Measurements from ENCODE around the gene S100A13.
"Not testable (repeated sequence)": the region's sequence is repeated elsewhere in the genome, so short reads cannot be mapped to it uniquely, and the experiment has no call there.

S100A13 gene

DNA sequence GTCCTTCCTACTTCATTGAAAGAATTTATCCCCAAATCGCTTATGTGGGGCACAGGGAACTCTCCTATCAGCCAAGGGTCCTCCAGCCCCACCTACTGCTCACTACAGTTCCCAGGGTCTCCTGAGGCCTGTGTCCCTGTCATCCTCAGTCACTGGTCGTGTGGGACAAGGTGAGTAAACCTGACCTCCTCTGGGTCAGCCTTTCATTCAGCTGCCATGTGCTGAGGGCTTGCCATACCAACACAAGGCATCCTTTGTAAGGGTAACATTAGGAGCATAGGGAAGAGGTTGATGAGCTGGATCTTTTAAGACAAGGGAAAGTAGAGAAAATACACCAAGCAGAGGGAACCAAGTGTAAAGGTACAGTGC is 20.0 kb upstream of the S100A13 start:
- no peak for DNase-seq

DNA sequence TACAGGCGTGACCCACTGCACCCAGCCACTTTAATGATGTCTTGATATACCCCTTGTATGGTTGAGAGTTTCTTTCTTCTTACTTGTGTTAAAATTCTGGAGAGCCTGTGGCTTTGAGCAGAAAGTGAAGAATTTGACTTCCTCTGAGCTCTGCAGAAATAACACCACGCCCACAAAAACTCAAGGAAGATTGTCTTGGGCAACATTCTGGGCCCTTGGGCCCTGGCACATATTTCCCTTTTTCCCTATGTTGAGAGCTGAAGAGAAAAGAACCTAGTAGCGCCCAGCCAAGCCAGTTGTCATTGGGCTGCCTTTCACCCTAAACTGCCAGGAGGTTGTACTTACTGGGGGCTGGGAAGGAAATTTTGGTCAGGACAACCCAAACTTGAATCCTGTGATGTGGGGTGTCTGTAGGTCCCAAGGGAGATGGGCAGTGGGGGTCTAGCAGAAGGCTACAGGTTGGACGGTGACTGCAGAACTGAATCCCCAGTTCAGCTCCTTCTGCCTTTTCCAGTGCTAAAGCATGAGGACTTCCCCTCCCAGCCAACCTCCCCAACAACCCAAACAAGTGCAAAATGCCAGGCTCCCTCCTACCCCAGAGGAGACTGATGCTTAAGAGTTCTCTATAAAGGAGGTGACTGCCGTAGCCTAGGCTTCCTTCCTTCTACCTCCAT is 19.5 kb upstream of the S100A13 start:
- DNase-seq: no peak

DNA sequence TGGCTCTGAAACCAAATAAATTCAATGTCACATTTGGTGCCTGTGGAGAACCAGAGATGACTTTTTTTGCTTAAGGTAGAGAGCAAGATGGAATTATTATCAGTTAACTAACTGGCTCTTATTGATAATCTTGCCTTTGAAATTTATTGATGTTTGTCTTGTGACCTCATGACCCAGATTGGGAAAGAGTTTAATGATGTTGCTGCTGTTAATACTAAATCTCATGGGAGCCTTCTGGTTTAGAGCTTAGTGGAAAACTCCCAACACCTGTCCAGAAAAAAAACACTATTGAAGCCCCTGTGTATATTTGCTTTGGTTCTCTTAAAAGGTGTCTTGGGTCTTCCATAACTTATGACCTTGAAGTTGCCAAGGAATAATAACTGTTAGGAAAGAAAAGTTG is 16.5 kb upstream of the S100A13 start:
- DNase-seq: no peak

DNA sequence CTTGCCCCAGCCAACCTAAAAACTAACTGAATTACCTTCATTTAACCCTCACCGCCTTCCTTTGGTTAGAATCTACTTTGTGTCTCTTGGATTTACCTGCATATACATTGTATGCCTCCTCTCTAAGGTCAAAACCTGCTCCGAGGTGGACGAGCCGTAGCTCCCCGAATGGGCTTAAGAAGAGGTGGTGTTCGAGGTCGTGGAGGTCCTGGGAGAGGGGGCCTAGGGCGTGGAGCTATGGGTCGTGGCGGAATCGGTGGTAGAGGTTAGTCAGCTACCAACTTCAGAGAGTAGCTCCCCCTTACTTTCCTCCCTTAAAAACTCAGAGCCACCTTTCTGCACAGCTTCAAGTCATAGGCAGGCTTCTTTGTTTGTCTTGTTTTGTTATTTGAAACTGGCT is 15.8 kb upstream of the S100A13 start:
- no peak for DNase-seq

DNA sequence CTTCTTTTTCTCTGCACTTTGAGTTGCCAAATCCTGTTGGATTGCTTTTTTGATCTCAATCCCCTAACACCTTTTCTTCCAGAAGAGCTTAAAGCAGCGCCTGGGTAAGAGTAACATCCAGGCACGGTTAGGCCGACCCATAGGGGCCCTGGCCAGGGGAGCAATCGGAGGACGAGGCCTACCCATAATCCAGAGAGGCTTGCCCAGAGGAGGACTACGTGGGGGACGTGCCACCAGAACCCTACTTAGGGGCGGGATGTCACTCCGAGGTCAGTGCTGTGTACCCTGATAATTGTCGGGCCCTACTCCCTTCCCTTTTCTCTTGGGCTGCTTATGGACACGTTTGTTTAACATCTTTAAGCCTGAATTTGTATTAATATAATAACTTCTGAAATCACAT is 14.9 kb upstream of the S100A13 start:
- no peak for DNase-seq

DNA sequence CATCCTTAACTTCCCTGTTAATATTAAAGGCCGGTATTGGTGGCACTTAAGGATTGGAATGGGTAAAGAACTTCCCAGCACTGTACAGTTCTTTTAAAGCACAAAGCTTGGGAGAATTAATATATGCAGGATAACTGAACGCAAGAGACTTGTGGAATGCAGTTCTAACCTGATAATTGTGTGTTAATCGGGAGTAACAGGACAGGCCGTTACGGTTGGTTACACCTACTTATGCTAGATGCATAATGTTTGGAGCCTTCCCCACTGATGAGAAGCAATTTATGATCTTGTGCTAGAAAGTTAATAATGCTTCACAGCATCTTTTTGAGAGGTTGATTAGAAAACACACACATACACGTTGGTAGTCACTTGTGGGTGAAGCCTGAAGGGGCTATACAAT is 13.6 kb upstream of the S100A13 start:
- no peak for DNase-seq

DNA sequence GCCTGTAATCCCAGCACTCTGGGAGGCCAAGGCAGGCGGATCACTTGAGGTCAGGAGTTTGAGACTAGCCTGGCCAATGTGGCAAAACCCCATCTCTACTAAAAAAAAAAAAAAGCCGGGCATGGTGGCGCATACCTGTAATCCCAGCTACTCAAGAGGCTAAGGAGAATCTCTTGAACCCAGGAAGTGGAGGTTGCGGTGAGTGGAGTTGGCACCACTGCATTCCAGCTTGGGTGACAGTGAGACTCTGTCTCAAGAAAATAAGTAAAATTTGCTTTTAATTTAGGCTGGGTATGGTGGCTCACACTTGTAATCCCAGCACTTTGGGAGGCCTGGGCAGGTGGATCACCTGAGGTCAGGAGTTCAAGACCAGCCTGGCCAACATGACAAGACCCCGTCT is 12.9 kb upstream of the S100A13 start:
- DNase-seq: not testable (repeated sequence)

DNA sequence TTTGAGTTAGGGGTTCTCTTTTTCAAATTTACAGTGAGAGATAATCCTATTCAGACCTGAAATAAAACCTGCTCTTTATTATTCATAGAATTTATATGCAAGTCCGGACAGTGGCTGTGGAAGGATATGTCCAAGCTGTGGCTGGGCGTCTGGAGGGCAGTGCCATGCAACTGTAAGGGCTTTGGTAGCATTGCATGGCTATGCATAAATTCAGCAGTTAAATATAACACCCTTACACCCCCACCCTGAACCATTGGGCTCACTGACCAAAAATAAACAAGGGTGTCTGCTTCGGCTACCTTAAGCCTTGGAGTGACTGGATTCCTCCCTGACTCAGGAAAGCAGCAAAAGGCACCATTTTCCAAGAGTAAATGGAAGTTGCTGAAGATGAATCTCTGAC is 12.0 kb upstream of the S100A13 start:
- no peak for DNase-seq

DNA sequence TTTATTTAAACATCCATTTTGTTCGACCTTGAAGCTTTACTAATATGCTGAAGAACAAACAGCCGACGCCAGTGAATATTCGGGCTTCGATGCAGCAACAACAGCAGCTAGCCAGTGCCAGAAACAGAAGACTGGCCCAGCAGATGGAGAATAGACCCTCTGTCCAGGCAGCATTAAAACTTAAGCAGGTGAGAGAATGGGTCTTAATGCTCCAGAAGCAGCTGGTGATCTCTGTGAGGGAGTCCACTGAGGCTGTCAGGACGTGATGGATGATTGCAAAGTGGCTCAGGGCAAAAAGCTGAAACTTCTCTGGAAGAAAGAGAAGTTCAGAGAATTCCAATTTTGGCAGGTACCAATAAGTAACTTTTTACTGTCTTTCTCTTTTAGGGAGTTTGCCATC is 11.0 kb upstream of the S100A13 start:
- no peak for DNase-seq

DNA sequence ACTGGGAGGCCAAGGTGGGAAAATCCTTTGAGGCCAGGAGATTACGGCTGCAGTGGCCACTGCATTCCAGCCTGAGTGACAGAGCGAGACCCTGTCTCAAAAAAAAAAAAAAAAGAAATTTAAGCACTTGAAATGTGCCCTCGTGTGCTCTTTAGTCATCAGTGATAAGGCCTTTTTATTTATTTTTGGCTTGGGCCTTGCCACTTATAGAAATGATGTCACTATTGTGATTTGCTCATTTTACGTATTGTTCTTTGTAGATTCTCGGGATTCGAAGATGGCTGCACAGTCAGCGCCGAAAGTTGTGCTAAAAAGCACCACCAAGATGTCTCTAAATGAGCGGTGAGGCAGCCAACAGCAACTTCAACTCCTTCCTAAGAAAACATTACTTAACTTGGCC is 9.0 kb upstream of the S100A13 start:
- DNase-seq: no peak

DNA sequence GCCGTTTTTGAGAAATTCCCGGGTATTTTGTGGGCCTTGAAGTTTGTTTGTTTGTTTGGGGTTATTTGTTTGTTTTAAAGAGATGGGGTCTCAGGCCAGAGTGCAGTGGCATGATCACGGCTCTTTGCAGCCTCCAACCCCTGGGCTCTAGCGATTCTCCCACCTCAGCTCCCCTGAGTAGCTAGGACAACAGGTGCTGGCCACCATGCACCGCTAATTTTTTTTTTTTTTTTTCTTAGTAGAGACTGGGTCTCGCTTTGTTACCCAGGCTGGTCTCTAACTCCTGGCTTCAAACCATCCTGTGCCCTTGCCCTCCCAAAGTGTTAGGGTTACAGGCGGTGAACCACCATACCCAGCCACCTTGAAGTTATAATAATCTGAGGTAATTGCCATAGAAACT is 8.6 kb upstream of the S100A13 start:
- DNase-seq: no peak

DNA sequence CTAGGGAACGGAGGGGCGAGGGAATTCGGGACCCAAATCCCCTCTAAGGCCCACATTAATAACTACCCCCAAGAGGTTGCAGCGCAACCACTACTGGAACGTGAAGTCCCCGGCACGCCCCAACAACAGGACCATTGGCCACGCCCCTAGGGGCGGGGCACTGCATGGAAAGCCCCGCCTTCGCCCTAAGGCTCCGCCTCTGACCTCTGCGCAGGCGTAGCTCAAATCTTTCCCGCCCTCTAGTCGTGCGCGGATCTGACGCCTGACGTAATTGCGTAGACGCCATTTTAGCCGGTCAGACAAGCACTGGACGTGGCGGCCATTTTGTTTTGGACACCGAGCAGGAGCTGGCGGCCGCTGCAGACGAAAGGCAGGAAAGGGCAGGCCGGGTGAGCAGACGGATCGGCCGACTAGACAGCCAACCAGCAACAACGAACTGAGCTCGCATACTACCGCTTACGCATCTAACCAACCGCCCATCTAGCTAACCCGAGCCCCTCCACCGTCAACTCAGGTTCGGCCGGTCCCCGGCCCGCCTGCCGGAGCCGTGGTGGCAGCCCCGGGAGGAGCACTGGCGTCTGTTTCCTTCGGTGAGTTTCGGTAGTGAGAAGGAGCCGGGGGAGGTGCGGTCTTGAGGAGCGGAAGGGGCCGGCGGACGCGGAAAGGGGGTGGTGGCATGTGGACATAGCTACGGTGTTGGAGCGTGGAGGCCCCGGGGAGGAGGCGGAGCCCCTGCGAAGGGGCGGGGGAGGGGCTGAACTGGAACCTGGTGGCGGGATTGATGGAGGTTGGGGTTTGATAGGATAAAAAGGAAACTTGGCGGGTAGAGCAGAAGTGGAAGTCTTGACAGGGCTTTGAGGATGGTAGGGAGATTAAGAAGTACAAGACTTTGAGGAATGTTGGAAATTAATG is 6.7 kb upstream of the S100A13 start, which contains the start of gene CHTOP:
CHTOP (plus strand) TSS at position 313 of the 912 bp plus-strand sequence. CDS start 2,523 bp downstream, outside the sequence.
- peak; percentile 92 for DNase-seq

DNA sequence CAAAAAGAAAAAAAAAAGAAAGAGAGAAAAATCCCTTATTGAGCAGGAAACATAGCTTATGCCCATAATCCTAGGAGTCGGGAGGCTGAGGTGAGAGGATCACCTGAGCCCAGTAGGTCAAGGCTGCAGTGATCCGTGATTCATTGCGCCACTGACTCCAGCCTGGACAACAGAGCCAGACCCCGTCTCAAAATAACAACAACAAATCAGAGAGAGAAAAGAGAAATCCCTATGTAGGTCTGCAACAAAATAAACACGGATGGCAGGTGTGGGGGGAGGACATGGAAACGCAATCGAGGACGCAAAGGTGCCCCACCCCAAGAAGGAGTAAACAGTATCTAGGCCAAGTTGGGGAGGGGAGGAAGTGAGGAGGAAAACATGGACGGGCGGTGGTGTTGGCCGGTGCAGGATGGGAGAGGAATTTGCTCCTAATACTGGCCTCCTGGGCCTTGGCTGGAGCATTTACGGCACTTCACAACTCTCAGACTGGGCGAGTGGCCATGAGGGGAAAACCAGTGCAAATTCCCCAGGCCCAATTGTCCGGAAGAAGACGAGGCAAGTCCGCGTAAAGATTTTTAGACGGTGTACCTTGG is 6.0 kb upstream of the S100A13 start:
- DNase-seq: no peak

DNA sequence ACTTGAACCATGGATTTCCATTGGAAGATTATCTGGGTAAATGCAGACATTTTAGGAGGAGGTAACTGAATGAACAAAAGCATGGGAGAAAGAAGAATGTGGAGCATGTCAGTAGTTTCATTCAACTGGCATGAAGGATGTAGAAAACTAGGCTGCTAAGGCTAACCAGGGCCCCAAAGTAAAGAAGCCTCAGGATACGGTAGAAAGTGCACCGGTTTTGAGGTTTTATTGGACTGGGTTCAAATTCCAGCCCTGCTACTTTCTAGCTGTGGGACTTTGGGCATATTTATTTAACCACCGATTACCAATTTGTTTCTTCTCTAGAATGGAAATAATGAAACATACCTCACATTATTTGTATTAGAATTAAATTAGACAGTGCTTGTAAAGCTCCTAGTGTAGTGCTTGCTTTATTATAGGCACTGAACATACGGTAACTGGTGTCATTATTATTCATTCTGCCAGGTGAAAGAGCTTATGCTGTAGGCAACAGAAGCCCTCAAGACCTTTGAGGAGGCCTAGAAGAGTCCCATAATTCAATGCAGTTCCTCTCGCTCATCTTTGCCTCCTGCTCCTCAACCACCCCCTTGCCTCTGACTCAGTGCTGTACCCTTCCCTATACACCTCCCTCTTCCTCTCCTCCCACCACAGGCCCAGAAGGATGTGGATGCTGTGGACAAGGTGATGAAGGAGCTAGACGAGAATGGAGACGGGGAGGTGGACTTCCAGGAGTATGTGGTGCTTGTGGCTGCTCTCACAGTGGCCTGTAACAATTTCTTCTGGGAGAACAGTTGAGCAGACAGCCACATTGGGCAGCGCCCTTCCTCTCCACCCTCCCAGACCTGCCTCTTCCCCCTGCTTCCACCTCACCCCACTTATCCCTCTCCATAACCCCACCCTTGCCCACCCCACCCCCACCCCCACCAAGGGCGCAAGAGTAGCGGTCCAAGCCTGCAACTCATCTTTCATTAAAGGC is 4.0 kb upstream of the S100A13 start:
- no peak for DNase-seq

DNA sequence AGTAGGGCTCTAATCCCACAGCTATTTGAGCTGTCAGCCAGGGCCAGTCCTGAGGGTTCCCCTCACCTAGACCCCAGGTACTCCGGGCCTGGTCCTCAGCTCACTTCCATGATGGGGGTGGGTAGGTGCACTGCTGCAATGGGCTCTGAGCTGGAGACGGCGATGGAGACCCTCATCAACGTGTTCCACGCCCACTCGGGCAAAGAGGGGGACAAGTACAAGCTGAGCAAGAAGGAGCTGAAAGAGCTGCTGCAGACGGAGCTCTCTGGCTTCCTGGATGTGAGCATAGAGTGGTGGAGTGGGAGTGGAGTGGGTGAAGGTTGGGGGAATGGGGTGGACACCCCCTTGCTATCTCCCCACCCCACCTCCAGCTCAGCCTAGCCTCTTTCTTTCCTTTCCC is 3.1 kb upstream of the S100A13 start:
- DNase-seq: no peak

DNA sequence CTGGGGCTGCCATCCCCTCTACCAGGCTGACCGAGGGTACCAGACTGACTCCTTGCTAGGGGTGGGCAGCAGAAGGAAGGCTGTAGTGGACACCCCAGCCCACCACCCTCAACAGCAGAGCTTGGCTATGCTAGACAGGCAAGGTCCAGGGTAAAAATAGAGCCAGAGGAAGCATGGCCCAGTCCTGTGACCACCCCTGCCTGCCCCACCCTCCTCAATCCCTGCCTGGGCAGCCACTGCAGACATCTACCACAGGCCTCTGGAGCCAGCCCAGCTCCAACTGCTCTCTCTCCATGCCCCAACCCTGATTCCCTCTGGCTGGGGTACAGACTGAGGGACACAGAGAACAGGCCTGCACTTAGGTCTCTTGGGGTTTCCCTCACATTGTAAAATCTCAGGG is 2.7 kb upstream of the S100A13 start:
- DNase-seq: no peak

DNA sequence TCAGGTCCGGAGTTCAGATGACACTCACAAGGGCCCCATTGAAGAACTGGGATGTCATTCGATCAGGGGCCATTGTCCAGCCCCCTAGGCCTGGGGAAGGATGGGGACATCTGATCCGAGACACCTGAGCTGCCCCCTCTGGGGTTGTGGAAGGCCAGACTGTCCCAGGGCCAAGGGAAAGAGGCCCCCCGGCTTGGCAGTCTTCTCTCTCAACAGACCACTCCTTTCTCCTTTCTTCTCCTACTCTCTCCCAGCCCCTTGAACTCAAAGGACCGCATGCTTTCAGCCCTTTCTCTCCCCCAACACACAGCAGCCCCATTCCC is 2.0 kb upstream of the S100A13 start:
- DNase-seq: no peak

DNA sequence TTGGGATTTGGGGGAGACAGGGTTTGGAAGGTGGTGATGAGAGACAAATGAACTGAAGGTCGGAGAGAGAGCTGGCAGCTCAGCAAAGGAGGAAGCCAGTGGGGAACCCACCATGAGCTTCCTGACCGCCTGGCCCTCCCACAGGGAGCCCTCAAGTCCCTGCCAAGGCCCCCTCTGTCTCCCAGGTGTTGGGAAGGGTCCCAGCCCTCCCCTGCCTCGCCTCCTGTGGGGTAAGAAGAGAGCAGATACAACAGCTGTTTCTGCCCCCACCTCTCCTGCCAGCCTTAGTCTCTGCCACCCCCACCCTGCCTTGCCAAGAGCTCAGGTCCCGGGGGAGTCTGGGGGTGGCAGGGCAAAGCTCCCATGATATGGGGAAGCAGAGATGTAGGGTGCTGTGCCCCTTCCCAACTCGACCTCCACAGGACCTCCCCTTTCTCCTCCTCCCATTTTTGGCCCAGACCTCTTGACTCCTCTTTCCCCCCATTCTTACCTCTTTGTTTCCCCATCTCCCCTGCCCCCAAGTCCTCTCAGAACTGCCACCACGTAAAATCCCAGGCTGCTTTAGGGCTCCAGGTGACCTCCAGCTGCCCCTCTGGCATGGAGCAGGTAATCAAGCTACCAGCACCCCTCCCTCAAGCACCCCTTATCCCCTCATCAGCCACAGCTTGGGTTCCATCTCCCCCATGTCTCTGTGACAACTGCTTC is 1.5 kb upstream of the S100A13 start:
- DNase-seq: no peak

DNA sequence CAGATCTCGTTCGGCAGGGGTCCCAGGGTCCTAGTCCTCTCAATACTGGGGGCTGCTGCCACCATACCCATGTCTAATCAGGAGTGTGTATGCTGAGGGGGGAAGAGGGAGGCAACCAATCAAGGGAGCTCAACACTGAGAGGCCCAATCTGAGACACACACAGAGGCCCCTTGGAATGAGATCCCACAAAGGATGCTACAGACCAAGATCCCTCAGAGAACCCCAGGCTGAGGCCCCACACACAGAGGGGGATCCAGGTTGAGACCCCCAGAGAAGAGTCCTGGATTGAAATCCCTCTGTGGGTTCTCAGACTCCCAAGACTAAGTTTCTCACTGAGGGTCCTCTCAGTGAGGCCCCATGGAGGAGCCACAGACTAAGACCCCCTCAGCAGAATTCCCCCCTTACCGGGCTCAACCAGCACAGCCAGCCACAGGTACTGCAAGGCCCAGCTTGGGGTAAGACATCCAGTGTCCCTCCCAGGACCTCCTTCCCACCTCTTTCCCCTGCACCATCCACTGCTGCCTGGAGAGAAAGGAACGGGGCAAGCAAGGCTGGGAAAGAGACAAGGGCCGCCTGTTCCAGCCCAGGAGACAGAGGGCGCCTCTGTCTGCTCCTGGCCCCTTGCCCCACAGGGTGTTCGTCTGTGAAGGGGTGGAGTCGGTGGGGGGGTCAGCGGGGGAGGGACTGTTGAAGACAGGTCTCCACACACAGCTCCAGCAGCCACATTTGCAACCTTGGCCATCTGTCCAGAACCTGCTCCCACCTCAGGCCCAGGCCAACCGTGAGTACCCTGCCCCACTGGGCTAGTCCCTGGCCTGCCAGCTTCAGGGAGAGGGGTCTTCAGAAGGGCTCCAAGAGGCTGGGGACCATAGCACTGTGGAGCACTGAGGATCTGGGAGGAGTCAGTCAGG is 666 bp upstream of the S100A13 start, which contains the start of gene S100A1:
S100A1 (plus strand) TSS at position 720 of the 912 bp plus-strand sequence. CDS start 2,088 bp downstream, outside the sequence.
- no peak for DNase-seq

DNA sequence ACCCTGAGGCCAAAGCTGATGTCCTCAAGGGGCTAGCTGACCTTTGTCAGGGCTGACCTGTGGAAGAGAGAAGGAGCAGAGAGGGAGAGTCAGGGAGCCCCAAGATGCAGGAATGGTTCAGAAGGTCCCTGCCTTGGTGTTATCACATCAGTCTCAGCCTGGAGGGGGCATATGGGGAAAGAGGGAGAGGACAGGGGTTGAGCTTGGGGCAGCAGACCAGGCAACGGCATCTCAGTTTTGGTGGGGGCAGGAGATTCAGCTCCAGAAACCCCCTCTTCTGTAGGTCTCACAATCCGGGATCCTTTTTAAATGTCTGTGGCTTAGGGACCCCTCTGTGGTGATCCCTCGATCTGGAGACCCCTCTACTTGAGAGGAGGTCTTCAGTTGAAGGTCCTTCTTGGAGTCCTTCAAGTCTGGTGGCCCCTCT is 815 bp downstream of the S100A13 start:
- no peak for DNase-seq
